Measurements from ENCODE around the gene LZTS2.

- TF ChIP-seq MYNN (tag by site-specific recombination; IDR thresholded peaks at IDR 0.05; ENCODE audit: borderline replicate concordance) (no peak), KLF7 (tag by site-specific recombination; IDR thresholded peaks at IDR 0.05; ENCODE audit: borderline replicate concordance) (no peak), OVOL3 (tag by site-specific recombination; IDR thresholded peaks at IDR 0.05) (no peak), CTCF (tag by site-specific recombination; IDR thresholded peaks at IDR 0.05) (no peak), KLF1 (tag by site-specific recombination; IDR thresholded peaks at IDR 0.05) (no peak), ZSCAN18 (tag by site-specific recombination; IDR thresholded peaks at IDR 0.05) (no peak), YY1 (tag by site-specific recombination; IDR thresholded peaks at IDR 0.05) (no peak), ZNF701 (tag by site-specific recombination; IDR thresholded peaks at IDR 0.05) (no peak), ZEB2 (tag by site-specific recombination; IDR thresholded peaks at IDR 0.05) (no peak), ZSCAN16 (tag by site-specific recombination; IDR thresholded peaks at IDR 0.05) (no peak), ZNF561 (tag by site-specific recombination; IDR thresholded peaks at IDR 0.05; ENCODE audit: borderline replicate concordance) (no peak), REST (tag by site-specific recombination; IDR thresholded peaks at IDR 0.05) (no peak)
Observed at GRCh38 chr10:101005869-101006567, 6.4 kb downstream of the LZTS2 start.
